Activated CD4-positive, alpha-beta memory T cell treated with anti-CD3 and anti-CD28 coated beads, Interleukin-2, amount 10 ng/mL, durations not matched to agents 7 days and 5 days (primary cell): ENCODE measurements around the gene DUS2. TPM values are rescaled to one million over a fixed set of nuclear protein-coding genes. Genes with fewer than 3 reads are reported as not detected.
"Not testable (repeated sequence)": the region's sequence is repeated elsewhere in the genome, so short reads cannot be mapped to it uniquely, and the experiment has no call there.

ENCODE experiments used
- CTCF ChIA-PET: fragments of 350-600 bp; sonication (Branson Sonifier 250); formaldehyde crosslinking; loops from one replicate; lab custom pipeline; 2021; ENCODE audit warnings: antibody characterized with exemption, inconsistent platforms; lab: Charles Lee
- POLR2A ChIA-PET: fragments of 350-600 bp; sonication (Branson Sonifier 250); formaldehyde crosslinking; loops from one replicate; lab custom pipeline; 2021; ENCODE audit warnings: antibody characterized with exemption; lab: Charles Lee
- DNase-seq: peaks from one replicate; pipeline ENCODE4 v3.0.0-alpha.2; 2020
- H3K27ac Mint-ChIP-seq: one replicate; pipeline ENCODE4 v1.8.0; 2021; ENCODE audit warnings: mild to moderate bottlenecking, mixed read lengths
- H3K27me3 Mint-ChIP-seq: one replicate; pipeline ENCODE4 v1.8.0; 2021; ENCODE audit warnings: mixed read lengths
- H3K36me3 Mint-ChIP-seq: one replicate; pipeline ENCODE4 v1.8.0; 2021; ENCODE audit warnings: low read depth, mixed read lengths
- H3K4me1 Mint-ChIP-seq: one replicate; pipeline ENCODE4 v1.8.0; 2021; ENCODE audit warnings: mixed read lengths
- H3K4me3 Mint-ChIP-seq: one replicate; pipeline ENCODE4 v1.8.0; 2021; ENCODE audit warnings: mild to moderate bottlenecking, mixed read lengths
- H3K9me3 Mint-ChIP-seq: one replicate; pipeline ENCODE4 v1.8.0; 2021; ENCODE audit warnings: mixed read lengths
- total RNA-seq, 2 experiments: library from RNA; stranded (reverse); gene quantifications; one replicate each; pipeline ENCODE4 v1.2.3, GENCODE V29; 2021

DUS2 gene
- total RNA-seq, 2 experiments from 2014 or later: 23.8 to 24.4 TPM

GRCh38 chr16:68118954-68119353, 95.9 kb downstream of the DUS2 start:
- not testable (repeated sequence) for H3K9me3 Mint-ChIP-seq, H3K27ac Mint-ChIP-seq, DNase-seq, H3K27me3 Mint-ChIP-seq, H3K4me3 Mint-ChIP-seq
- H3K36me3 Mint-ChIP-seq: peaks cover 30% of the 10 kb centered on the region
- H3K4me1 Mint-ChIP-seq: peaks cover 65% of the 10 kb centered on the region
- ChIA-PET POLR2A (interaction anchor here (1.2 to 3.4 kb wide), 4 partner anchors 17 to 49 kb away, joined by 3 to 16 read pairs (median 3); partner anchors contain the start of gene NFATC3), CTCF (interaction anchor here (1.2 to 2.3 kb wide), 4 partner anchors 9 to 33 kb away, joined by 3 to 7 read pairs (median 4); partner anchors contain the start of gene NFATC3)

GRCh38 chr16:68120496-68120895, 97.4 kb downstream of the DUS2 start:
- not testable (repeated sequence) for H3K4me3 Mint-ChIP-seq, H3K27ac Mint-ChIP-seq, H3K9me3 Mint-ChIP-seq, DNase-seq, H3K27me3 Mint-ChIP-seq
- ChIA-PET CTCF (interaction anchor here (0.7 to 1.4 kb wide), 4 partner anchors 22 to 305 kb away, joined by 3 to 4 read pairs (median 4); no protein-coding TSS in a partner anchor), POLR2A (interaction anchor here (1.1 to 1.3 kb wide), 2 partner anchors 12 to 36 kb away, joined by 3 to 4 read pairs; partner anchors contain the start of gene NFATC3)
- peaks cover 55% of the 10 kb centered on the region for H3K4me1 Mint-ChIP-seq
- H3K36me3 Mint-ChIP-seq: peaks cover 33% of the 10 kb centered on the region

- Mint-ChIP-seq H3K9me3 (no peaks in the 10 kb centered on the region), H3K4me1 (peaks cover 37% of the 10 kb centered on the region), H3K27ac (no peak overlapping the region), H3K4me3 (no peak overlapping the region), H3K36me3 (peaks cover 57% of the 10 kb centered on the region), H3K27me3 (no peaks in the 10 kb centered on the region)
- no peak for DNase-seq
- POLR2A ChIA-PET: interaction anchor here (1.5 to 1.6 kb wide), 2 partner anchors 9 to 12 kb away, joined by 3 read pairs; no protein-coding TSS in a partner anchor
- CTCF ChIA-PET: no interaction called here
Observed at GRCh38 chr16:68126395-68126794, 103.3 kb downstream of the DUS2 start.

- Mint-ChIP-seq H3K27me3 (no peaks in the 10 kb centered on the region), H3K4me1 (peaks cover 42% of the 10 kb centered on the region), H3K27ac (no peak overlapping the region), H3K4me3 (no peak overlapping the region), H3K9me3 (no peaks in the 10 kb centered on the region), H3K36me3 (peaks cover 63% of the 10 kb centered on the region)
- POLR2A ChIA-PET: interaction anchor here (1.2 kb wide), 2 partner anchors 12 to 20 kb away, joined by 4 read pairs; no protein-coding TSS in a partner anchor
- DNase-seq: no peak
- CTCF ChIA-PET: interaction anchor here (2.0 kb wide), 1 partner anchor 10 kb away, joined by 7 read pairs; no protein-coding TSS in a partner anchor
Observed at GRCh38 chr16:68128577-68129305, 105.7 kb downstream of the DUS2 start.

Other genes with a start within 250 kb of the DUS2 start
- gene RANBP10, start 216.7 kb upstream of the DUS2 start, total RNA-seq: 10 to 100 TPM; 23.2 to 24.3 TPM
- under 1 TPM; 0.20 to 0.25 TPM for gene TSNAXIP1, start 216.4 kb upstream of the DUS2 start, total RNA-seq
- gene THAP11, start 181.0 kb upstream of the DUS2 start, total RNA-seq: 10 to 100 TPM; 40.6 to 42.3 TPM
- 100 to 1,000 TPM in 1 of 2 experiments, 10 to 100 TPM in 1; 96.4 to 101 TPM for gene NUTF2, start 176.4 kb upstream of the DUS2 start, total RNA-seq
- gene CENPT, start 175.6 kb upstream of the DUS2 start, total RNA-seq: 10 to 100 TPM; 50.2 to 53.5 TPM
- gene EDC4, start 150.2 kb upstream of the DUS2 start, total RNA-seq: 10 to 100 TPM; 98.4 to 99.3 TPM
- 1 to 10 TPM in 1 of 2 experiments, under 1 TPM in 1; 0.76 to 1.3 TPM for gene NRN1L, start 138.4 kb upstream of the DUS2 start, total RNA-seq
- gene PSKH1, start 130.0 kb upstream of the DUS2 start, total RNA-seq: 10 to 100 TPM; 19.0 TPM
- 1 to 10 TPM; 4.5 to 5.0 TPM for gene CTRL, start 91.4 kb upstream of the DUS2 start, total RNA-seq
- gene PSMB10, start 86.4 kb upstream of the DUS2 start, total RNA-seq: 100 to 1,000 TPM; 236 to 241 TPM
- 10 to 100 TPM; 10.7 to 14.8 TPM for gene LCAT, start 79.2 kb upstream of the DUS2 start, total RNA-seq
- 10 to 100 TPM; 37.9 to 40.0 TPM for gene SLC12A4, start 54.6 kb upstream of the DUS2 start, total RNA-seq
- gene DPEP3, start 42.8 kb upstream of the DUS2 start, total RNA-seq: under 1 TPM in 1 of 2 experiments, not detected in 1; 0.20 TPM
- gene DPEP2, start 23.8 kb upstream of the DUS2 start, total RNA-seq: 10 to 100 TPM; 17.5 to 18.1 TPM
- not detected for gene DPEP2NB, start 7.4 kb upstream of the DUS2 start, total RNA-seq
- 10 to 100 TPM; 11.6 to 12.3 TPM for gene DDX28, start 52 bp upstream of the DUS2 start, total RNA-seq
- gene NFATC3, start 62.1 kb downstream of the DUS2 start, total RNA-seq: 100 to 1,000 TPM; 208 to 209 TPM
- not detected for gene ESRP2, start 212.8 kb downstream of the DUS2 start, total RNA-seq
- 1 to 10 TPM; 7.4 to 7.5 TPM for gene PLA2G15, start 222.1 kb downstream of the DUS2 start, total RNA-seq
- 10 to 100 TPM; 66.7 to 68.9 TPM for gene SLC7A6, start 241.2 kb downstream of the DUS2 start, total RNA-seq